Panc1 (cell line): ENCODE results near the gene SPC25.

Experiments used
- CTCF ChIP-seq: fragments of 450-650 bp; IDR thresholded peaks from 2 replicates; pipeline ENCODE4 v1.5.1; 2017; ENCODE audit warnings: mild to moderate bottlenecking
- POLR2AphosphoS5 ChIP-seq: IDR thresholded peaks from 2 replicates; pipeline ENCODE4 v1.6.1; 2012; ENCODE audit warnings: mild to moderate bottlenecking, low read depth, low read length, moderate library complexity
- REST ChIP-seq, 2 experiments: IDR thresholded peaks; 2 replicates each; pipeline ENCODE4 v1.6.1; 2011 to 2012; ENCODE audit warnings: low read depth in 2 of 2, control low read depth in 1 of 2, low read length in 1 of 2, mild to moderate bottlenecking in 1 of 2, moderate library complexity in 1 of 2; ENCODE audit not compliant: insufficient read depth in 1 of 2

GRCh38 chr2:168935810-168936581 lies 45.8 kb upstream of the SPC25 start:
- TF ChIP-seq CTCF (no peak), POLR2AphosphoS5 (no peak), REST (IDR thresholded peaks at IDR 0.05; ENCODE audit: insufficient read depth in 1 of 2, low read depth in 2 of 2, low read length in 1 of 2) (no peak)
